HG03039 (cell line): Measurements from ENCODE around the gene ACTN2.
A peak's percentile ranks its signal among the peaks of the same experiment; 100 is the strongest.

Experiments
- ATAC-seq: cut with Tn5 transposase; IDR thresholded peaks from one replicate; pipeline ENCODE4 v1.9.1; 2021; ENCODE audit warnings: mild to moderate bottlenecking, moderate library complexity; ENCODE audit not compliant: unreplicated experiment

ACTN2 gene

DNA sequence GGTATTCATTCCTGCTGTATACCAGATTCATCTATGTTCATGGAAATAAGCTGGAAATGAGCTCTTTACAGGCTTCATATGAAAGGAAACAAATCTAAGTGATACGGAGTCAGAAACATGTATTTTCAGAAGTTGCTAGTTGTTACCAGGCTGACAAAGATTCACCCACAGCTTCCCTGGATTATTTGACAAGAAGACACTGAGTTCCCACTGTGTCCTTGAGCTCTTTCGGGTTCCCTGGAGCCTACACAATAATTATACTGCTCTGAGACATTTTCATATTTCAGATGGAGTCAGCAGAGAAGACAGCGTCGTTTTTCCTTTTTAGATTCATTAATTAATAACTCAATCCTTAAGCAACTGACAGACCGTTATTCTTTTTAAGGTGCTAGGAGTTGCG, 79.5 kb downstream of the ACTN2 start:
- no peak for ATAC-seq

DNA sequence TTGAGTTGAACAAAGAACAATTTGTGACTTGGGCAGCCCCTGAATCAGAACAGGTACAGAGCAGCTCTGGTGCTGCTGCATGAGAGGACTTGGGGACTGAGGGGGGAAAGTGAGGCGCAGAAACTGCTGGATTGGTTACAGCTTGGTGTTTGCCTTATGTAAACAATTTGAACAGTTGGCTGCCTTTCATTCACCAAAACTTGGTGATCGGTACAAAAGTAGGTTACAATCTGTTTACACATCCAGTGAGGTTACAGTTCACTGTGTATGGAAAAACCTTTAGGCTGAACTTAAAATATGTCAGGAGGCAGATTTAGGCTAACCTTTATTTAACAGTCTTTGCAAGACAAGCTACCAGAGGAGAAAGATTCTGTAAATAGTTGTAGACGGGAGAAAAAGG, 80.2 kb downstream of the ACTN2 start:
- ATAC-seq, result no peak

DNA sequence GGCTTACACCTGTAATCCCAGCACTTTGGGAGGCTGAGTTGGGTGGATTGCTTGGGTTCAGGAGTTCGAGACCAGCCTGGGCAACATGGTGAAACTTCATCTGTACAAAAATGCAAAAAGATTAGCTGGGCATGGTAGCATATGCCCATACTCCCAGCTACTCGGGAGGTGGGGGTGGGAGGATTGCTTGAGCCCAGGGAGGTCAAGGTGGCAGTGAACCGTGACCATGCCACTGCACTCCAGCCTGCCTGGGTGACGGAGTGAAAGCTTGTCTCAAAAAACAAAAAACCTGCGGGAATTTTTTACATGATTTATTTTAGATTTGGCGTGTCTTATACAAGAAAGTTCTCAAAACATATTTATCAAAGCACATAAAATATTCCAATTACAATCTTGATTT, 81.0 kb downstream of the ACTN2 start:
- no peak for ATAC-seq

DNA sequence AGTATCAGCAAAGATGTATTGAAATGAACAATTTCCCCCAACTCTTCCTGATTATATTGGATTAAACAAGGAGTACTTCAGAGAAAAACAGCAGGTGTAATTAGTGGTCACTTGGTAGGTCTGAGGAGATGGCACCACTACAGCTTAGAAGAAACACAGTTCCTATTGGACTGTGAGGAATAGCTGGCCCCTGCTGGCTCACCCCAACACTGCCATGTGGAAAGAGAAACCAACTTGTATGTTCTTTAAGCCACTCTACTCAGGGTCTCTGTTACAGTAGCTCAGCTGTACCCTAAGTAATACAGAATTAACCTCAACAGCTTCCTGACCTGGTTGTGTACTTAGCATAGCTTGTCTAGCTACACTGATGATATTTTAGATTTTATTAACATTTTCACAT, 82.3 kb downstream of the ACTN2 start:
- no peak for ATAC-seq

DNA sequence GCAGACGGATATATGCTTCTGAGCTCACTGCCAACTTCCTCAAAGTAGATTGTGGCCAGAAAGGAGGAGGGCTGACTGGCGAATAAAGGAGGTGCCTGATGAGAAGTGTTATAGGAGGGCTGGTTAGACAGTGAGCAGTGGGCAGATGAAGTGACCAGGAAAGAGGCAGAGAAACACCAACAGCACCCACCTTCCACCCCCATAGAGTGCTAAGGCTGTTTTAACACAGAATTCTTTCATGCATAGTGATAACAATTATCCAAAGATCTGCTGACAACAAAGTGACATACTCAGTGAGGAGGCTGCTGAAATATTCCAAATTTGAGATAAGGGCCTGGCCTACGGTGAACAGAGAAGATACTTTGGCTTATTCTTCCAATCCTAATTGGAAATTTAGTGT, 87.6 kb downstream of the ACTN2 start:
- no peak for ATAC-seq

DNA sequence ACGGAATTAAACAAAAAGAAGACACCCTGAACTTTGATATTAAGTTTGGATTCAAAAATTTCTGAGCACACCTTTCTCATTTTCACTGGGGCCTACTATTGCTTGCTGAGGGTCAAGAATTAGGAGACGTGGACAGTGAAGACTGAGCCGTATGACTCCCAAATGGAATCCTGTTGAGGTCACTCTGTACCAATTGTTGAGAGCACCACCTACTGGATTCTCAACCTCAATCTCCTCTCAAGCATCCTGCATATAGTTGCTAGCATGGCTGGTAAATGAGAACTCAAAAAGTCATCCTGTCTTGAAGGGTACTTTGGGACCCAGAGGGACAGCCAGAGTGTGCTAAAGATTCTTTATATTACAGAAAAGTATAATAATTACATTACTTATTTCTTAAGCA, 88.6 kb downstream of the ACTN2 start:
- ATAC-seq, result no peak

DNA sequence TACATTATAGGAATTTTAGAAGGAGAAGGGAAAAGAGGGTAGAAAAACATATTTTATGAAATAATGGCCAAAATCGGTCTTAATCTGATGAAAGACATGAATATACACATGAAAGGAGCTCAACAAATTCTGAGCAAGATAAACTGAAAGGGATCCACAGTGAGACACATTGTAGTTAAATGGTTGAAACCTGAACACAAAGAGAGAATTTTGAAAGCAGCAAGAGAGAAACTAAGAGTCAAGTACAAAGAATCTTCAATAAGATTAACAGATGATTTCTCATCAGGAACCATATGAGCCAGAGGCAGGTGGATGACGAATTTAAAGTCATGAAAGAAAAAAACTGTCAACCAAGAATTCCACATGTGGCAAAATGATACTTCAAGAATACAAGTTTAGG, 93.0 kb downstream of the ACTN2 start:
- no peak for ATAC-seq

DNA sequence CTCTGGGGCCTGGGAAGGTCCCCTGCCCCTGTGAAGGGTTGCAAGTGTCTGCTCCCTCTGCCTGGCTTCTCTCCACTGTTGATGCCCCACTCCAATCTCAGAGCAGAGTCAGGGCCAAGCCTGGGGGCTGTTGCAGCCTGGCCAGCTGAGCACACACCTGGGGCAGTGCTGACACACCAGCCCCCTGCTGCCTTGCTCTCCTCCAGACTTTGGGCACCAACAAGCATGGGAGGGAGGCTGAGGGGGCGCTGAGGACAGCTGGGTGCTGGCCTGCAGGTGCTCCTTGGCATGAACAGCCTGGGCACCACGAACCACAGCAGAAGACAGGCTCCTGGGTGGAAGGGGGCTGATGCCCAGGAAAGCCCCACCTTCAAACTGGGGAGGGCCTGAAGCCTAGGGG, 99.2 kb downstream of the ACTN2 start:
- no peak for ATAC-seq

DNA sequence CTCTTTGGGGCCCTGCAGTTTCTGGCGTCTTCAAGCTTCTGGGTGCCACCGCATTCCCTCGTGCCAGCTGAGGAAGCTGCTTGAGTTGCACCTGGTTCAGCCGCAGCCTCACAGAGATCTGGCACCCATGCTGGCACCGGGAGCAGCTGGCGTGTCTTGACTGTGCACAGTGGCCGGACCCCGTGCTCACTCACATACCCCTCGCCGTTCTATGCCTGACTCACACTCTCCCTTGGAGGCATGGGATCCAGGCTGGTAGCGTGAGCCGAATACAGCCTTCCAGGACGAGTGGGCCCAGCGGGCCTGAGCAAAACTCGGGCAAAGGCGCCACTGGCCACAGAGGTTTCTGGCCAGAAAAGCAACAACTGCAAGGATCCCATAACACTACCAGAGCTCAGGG, 100.2 kb downstream of the ACTN2 start:
- ATAC-seq, result no peak

DNA sequence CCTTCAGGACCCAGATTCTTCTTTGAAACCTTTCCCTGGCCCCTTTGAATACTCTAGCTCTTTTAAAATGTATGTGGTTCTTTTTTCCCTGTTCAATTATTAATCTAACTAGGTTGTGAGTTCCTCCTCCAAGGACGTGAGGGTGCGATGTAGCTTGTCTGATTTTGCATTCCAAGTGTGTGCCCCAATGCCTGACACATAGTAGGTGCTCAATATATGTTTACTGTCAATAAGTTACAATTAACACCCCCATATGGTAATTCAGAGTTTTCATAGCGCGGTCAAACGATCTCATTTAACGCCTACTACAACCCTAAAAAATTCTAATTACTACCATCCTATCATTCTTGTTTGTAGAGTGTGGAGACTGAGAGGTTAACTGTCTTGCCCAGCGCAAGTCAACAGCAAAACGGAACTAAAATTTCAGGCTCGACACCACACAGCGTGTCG, 108.3 kb downstream of the ACTN2 start:
- no peak for ATAC-seq

DNA sequence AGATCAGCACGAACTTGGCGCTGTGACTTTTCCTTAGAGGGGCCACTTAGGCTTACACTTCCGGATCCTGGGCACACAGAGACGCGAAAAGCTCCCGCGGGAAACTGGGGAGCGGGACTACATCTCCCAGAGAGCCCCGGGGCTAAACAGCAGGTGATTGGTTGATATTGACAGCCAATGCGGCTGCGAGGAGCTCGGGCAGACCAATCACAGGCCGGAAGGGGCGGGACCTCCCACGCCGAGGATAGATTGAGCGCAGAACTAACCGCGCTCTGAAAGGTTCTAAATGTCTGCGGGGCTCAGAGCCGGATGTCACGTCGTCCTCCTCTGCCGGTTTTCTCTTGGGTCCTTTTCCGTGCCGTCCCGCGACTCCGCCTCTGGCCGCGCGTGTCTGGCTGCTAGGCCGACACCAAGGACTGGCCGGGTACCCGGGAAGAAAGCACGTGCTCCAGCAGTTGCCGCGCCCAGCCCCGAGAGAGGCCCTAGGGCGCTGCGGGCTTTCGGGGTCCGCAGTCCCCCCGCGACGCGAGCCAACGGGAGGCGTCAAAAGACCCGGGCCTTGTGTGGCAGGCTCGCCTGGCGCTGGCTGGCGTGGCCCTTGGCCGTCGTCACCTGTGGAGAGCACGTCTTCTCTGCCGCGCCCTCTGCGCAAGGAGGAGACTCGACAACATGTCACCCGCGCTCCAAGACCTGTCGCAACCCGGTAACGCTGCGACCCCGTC, 108.9 kb downstream of the ACTN2 start, which contains the start of gene MTR:
Gene MTR, plus strand, starts transcription at position 258 of the 722 bp plus-strand sequence. Its CDS starts 412 bp downstream, at position 670.
- ATAC-seq, result peak; percentile 98

DNA sequence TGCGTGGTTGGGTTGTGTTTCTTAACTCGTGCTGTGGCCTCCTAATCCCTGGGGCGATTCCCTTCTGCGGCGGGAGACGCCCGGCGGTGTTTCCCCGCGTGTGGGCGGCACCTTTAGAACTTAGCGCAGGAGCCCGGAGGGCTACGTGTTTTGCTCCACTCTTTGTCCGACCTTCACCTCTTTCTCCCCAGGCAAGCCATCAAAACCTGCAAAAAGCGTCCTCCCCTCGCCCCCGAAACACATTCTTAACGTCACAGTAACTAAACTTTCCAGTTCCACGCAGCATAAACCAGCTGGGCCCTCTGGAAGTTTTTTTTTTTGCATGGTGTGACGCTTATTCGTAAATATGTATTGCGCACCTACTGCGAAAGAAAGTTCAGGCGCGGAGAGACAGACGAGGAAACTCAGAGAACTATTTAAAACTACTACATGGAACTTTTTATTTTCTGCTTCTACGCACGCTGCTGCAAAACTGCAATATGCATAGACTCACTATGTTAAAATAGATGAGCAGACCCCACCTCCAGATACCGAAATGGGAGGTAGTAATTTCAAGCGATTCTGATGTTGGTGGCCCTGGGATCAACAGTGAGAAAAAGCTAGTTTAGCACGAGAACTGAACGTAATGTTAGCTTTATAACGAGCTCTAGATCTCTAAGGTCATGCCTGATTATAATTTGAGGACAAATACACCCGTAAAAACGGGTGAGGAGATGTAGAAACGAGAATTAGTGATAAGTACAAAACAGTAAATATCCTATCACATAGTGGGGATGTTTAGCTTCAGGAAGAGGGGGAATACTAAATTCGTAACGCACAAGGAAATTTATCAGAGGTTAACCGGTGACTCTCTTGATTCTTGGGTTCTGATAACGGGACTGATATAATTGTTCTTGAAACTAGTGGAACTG, 109.7 kb downstream of the ACTN2 start:
- peak; percentile 30 for ATAC-seq

DNA sequence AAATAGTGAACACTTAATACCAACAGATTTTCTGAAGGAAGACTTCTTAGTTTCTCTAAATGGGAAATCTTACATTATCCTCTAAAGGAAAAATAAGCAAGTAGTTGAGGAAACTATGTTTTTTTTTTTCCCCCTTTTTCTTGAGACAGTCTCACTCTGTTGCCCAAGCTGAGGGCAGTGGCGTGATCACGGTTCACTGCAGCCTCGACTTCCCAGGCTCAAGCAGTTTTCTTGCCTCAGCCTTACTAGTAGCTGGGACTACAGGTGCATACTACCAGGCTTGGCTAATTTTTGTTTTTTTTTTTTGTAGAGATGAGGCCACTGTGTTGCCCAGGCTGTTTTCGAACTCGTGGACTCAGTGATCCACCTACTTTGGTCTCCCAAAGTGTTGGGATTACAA, 112.7 kb downstream of the ACTN2 start:
- ATAC-seq, result no peak

DNA sequence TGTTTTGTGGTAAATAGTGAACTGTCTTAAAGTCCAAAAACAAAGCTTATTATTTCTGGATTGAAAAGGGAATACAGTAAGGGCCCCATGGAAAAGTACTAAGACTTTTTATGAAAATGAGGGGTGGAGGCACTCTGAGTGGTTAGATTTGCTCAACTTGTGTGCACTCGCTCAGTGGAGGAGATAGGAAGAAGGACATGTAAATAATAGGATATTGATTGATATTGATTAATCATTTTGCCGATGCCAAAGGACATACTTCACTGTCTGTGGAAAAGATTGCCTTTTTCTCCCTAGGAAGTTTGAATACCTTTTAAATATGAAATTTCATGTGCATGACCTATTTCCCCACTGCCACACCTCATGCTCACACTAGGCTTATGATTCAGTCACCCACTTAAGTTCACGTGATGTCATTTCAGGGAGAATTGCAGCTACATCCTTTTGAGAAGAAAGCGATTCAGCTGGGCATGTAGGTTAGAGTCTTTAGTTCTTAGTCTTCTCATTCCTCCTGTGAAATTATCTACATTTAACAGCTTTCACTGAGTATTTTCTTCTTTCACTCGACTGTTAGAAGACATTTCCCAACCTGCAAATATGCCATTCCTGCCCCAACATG, 113.8 kb downstream of the ACTN2 start:
- ATAC-seq, result no peak

DNA sequence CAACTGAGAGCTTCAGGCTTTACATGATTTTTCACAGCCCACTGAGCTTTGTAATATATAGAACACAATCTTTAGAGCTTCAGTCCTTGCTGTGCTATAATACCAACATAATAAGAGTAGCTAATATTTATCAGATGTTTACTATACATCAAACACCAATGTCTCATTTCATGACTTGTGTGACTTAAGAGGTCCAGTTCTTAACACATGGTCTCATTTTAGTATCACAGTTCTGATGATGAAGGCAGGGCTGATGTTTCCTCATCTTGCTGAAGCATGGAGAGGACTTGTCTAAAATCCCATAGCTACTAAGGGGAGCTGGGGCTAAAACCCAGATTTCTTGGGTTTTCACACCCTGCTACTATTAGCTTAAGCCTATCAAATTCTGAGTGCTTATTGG, 114.3 kb downstream of the ACTN2 start:
- ATAC-seq, result no peak

DNA sequence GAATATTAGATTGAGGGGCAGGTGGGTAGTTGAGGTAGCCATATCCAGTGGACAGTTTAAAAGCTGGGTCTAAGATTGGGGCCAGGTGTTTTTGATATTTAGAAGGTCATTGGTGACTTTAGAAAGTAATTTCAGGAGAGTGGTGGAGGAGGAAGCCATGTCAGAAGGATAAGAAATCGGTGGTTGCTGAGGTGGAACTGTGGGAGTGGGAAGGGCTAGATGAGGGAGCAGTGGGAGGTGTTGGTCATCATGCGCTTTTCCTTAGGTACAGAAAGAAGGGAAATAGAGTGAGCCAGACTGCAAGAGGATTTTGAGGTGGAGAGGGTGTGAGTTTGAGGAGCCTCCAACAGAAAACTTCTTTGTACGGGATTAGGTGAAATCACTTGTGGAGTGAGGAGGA, 116.0 kb downstream of the ACTN2 start:
- ATAC-seq, result no peak

DNA sequence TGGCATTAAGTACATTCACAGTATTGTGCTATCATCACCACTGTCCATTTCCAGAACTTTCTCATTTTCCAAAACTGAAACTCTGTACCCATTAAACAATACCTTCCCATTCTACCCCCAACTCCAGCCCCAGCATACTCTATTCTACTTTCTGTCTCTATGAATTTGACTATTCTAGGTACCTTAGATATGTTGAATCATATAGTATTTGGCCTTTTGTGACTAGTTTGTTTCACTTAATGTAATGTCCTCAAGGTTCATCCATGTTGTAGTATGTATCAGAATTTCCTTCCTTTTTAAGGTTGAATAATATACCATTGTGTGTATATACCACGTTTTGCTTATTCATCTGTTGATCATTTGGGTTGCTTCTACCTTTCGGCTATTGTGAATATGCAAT, 120.3 kb downstream of the ACTN2 start:
- ATAC-seq, result no peak

DNA sequence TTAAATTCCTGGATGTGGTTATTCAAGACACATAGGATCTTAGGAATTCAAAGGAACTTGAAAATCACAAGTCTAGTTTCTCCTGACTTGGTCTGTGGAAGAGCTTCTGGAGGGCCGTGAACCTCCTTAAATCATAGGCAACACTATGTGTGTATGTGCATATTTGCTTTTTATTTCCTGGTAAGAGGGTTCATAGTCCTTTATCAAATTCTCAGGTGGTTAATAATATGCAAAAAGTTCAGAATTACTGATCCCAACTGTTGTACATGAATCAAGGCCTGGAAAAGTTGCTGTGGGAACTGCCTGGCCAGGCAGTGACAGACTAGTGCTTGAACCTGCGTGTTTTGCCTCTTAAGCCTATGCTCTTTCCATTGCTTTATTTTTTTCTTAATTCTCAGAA, 121.7 kb downstream of the ACTN2 start:
- no peak for ATAC-seq

DNA sequence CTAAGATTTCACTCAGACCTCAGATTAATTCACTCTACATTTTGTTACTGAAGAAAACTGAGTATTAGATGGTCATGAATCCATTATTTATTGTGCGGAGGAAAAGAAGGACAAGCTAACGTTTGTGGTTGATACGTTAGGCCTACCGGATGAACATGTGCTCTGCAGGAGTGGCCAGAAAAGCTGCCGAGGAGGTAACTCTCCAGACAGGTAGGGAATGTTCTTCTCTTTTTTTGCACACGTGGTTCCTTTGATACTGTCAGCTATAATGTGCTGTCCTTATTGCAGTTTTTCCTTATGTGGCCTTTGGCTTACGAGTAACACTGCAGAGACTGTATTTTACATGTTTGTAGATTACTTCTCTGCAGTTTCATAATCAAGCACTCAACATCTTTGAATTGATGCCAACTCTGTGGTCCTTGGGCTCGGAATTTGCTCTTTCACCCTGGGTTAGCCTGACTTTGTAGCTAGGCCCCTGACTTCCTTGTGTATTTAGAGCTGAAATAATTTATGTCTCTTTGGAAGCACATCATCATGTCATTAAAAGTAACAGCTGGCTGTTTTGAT, 122.3 kb downstream of the ACTN2 start:
- no peak for ATAC-seq

DNA sequence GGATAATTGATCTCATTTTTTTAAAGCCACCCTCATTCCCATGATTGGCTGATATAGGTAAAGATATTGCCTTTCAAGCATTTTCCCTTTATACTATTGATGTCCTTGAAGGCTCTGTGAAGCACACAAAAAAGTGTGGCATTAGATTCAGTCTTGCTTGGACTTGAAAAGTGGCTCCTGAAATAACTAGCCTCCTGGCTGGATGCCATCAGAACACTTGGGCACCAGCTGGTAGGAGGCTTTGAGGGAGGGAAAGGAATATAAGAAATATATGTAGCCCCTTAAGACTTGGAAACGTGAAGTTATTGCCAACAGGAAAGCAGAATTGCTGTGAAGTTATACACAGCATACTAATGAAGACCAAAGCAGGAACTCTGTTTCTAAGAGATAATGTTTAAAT, 122.8 kb downstream of the ACTN2 start:
- ATAC-seq, result no peak

DNA sequence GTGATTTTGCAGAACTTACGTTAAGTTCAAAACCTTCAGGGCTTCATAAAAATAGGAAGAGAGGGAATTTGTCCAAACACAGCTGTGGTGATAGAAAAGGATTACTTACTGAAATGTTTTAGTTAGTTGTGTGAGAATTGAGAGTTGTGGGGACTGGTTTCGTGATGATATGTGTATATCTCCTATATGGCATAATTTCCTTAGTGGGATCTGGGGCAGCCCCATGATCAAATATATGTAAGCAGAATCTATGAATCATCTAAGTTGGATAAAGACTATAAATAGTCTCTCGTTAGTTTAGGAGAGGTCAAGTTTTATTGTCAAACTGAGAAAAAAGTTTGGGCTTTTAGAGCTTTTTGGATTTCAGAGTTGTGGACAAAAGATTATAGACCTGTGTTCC, 123.7 kb downstream of the ACTN2 start:
- ATAC-seq, result no peak
